HG02588 (cell line): Measurements from ENCODE around the gene SLC9A2.

ENCODE experiments used
- ATAC-seq: cut with Tn5 transposase; IDR thresholded peaks from one replicate; pipeline ENCODE4 v1.9.1; 2021; ENCODE audit warnings: mild to moderate bottlenecking, moderate library complexity; ENCODE audit not compliant: unreplicated experiment

SLC9A2 gene, protein sequence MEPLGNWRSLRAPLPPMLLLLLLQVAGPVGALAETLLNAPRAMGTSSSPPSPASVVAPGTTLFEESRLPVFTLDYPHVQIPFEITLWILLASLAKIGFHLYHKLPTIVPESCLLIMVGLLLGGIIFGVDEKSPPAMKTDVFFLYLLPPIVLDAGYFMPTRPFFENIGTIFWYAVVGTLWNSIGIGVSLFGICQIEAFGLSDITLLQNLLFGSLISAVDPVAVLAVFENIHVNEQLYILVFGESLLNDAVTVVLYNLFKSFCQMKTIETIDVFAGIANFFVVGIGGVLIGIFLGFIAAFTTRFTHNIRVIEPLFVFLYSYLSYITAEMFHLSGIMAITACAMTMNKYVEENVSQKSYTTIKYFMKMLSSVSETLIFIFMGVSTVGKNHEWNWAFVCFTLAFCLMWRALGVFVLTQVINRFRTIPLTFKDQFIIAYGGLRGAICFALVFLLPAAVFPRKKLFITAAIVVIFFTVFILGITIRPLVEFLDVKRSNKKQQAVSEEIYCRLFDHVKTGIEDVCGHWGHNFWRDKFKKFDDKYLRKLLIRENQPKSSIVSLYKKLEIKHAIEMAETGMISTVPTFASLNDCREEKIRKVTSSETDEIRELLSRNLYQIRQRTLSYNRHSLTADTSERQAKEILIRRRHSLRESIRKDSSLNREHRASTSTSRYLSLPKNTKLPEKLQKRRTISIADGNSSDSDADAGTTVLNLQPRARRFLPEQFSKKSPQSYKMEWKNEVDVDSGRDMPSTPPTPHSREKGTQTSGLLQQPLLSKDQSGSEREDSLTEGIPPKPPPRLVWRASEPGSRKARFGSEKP

DNA sequence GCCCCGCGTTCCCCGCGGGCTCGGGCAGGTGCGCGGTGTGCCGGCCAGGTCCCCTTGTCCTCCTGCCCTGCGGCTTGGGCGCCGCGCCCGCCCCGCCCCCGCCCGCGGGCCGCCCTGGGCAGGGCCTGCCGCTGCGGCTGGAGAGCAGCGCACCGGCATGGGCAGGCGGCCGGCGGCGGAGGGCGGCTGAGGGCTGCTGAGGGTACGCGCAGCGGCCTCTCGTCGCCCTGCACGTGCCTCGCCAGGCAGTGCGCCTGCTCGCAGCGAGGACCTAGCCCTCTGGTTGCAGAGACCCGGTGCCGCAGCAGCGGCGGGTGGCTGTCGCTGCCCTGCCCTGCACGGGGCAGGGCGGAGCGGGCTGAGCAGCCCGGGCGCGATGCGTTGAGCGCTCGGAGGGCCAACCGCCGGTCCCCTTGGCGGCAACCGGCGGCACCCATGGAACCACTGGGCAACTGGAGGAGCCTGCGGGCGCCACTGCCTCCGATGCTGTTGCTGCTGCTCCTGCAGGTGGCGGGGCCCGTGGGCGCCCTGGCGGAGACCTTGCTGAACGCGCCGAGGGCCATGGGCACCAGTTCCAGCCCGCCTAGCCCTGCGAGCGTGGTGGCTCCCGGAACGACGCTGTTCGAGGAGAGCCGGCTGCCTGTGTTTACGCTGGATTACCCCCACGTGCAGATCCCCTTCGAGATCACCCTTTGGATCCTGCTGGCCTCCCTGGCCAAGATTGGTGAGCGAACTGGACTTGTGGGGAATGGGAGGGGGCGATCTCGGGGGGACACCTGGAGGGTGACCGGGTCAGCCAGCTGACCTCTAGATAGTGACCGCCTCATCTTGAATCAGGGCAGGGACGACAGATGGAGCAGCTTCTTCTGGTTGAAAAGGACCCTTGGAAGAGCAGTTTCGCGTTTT, at the start of gene SLC9A2:
Gene SLC9A2 (plus strand): TSS at position 140 of the 906 bp plus-strand sequence. CDS start 296 bp downstream, at position 436.
- ATAC-seq, result no peak

DNA sequence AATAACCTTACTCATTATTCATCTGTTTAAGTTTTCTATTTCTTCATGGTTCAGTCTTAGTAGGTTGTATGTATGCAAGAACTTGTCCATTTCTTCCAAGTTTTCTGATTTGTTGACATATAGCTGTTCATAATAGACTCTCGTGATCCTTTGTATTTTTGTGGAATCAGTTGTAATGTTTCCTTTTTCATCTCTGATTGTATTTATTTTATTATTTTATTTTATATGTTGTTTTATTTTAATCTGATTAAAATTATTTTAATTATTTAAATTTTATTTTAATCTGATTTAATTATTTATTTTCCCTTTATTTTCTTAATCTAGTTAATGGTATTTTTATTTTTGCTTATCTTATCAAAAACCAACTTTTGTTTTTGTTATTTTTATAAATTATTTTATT, 43.5 kb upstream of the SLC9A2 start:
- no peak for ATAC-seq

DNA sequence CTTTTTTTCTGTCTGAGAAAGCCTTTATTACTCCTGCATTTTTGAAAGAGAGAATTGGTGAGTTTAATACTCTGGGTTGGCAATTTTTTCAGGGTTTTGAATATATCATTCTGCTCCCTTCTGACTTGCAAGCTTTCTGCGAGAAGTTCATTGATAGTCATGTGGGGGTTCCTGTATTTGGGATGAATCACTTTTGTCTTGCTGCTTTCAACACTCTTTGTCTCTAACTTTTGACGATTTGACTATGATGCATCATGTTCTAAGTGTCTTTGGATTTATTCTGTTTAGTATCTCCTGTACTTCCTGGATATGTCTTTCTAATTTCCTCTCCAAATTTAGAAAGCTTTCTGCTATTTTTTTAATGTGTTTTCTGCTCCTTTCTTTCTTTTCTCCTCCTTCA, 41.0 kb upstream of the SLC9A2 start:
- ATAC-seq, result no peak

DNA sequence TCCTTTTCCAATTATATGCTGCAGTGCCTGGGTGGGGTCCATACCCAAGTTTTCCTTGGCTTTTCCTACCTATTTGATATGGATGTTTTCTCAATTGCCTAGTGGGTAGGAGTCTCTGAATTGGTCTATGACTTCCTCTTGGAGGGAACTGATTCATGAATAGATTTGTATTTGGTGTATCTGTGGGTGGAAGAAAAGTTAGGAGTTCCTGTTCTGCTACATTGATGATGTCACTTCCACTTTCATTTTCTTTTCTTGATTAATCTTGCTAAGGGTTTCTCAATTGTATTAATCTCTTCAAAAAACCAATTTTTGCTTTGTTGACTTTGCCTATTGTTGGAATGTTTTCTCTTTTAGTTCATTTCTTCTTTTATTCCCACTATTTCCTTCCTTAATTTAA, 37.4 kb upstream of the SLC9A2 start:
- no peak for ATAC-seq

DNA sequence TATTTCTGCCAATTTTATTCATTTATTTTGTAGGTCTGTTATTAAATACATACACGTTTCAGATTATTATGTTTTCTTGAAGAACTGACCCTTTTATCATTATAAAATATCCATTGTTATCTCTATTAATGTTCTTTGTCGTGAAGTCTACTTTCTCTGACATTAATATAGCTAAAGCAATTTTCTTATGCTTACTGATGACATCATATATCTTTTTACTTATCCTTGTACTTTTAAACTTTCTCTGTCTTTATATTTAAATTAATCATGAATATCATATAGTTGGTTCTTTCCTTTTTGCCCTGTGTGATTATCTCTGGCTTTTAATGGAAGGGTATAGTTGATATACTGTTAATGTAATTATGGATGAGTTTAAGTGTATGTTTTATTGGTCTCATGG, 36.5 kb upstream of the SLC9A2 start:
- ATAC-seq, result no peak

DNA sequence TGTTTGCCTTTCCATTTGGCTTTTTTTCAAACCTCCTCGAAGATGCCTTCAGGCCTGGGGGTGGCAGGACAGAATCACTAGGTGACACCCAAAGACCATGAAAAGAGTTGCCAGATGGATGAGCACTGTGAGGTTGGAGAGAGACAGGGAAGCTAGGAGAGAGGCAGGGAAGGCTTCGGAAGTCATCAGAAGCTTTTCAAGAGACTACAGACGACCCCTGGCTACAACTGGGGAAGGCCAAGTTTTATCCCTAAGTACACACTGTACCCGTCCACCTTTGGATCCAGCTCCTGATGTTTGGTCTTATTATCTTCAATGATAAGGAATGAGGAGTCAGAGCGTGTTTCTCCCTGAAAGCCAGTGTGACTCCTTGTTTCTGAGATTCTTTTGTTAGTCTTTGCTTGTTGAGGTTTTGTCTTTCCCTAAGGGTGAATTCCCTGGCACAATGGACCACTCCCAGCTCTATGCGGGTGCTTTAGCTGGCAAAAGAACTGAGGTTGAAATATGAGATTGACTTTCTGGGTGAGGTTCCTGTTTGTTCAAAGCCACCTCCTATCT, 33.4 kb upstream of the SLC9A2 start:
- ATAC-seq, result no peak

DNA sequence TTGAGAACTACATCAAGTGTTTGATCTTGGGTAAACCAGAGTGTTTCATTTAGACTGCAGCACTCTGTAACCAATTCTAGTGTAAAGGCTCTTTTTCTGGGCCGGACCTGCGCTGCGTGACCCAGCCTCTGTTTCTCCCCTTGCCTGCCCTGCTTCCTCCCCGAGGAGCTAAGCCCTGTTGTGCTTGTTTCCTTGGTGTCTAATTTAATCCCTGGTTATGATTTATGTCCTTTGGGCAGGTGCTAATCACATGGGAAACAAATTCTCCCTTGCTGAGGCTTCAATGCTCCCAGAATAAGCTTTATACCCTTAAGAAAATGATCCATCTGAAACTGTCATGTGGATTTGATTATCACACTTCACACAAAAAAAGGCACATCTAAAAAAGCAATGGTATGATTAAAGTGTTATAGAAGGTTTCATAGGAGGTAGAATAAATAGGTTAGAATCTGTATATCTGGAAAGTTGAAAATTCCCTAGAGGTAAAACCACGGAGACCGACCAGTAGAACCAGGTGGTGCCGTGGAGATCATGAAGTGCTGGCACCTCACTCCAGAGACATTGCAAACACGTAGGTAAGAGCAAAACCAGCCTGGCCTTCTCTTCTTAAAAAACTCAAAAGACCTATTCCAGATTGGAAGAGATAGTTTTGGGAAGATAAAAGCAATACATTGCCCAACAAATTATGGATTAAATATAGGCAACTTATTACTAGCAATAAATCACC, 31.0 kb upstream of the SLC9A2 start:
- no peak for ATAC-seq

DNA sequence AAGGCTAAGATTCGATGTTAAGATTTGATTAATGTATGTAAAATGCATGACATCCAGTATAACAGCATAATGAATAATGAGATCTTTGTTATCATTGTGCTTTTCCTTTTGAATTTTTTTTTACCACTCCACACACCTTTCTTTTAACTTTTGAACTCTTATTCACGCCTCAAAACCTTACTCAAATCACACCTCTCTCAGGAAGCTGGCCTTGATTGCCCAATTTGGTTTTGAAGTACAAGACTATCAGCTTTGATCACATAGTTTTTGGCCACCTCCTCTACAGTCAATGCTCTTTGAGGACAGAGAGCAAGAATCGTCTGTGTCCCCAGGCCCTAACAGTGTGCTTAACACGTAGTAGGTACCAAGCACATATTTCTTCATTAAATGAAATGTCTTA, 29.9 kb upstream of the SLC9A2 start:
- no peak for ATAC-seq

DNA sequence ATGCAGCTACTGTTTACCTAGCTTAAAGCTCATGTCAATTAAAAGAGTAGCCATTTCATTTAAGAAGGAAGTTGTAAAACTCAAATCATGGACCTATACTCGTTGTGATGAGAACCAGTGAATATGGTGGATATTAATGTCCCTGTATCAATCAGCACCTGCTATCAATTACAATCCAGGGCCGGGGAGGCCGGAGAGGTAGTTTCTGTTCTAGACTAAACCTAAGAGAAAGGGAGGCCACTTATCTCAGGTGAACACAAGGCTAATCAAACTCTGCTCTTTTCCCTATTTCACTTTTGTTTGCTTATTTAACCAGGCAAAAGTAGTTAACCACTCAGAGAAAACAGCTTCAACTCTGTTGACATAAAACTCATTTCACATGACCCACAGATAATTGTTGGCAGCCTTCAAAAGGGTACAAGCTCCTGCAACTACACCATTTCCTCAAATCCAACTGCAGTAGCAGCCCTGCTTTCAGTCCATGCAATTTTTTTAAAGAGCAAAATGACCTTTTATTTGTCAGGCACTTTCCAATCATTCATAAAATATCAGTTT, 27.8 kb upstream of the SLC9A2 start:
- no peak for ATAC-seq

DNA sequence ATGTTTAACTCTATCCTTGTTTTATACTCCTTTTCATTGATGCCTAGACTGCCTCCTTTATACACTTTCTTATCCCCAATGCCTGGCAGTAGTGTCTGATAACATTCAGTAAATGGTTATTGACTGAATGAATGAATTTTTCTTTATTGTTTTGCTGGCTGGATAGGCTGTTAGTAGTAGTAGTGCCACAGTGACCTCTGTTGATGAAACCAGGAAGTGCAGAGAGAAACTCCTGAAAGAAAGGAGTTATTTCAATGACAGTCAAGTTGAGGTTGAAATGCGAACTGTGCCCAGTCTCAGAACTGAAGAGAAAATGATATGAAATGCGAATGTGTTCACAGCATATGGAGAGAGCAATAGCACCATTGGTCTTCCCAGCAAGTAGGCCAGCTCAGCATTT, 26.8 kb upstream of the SLC9A2 start:
- no peak for ATAC-seq

DNA sequence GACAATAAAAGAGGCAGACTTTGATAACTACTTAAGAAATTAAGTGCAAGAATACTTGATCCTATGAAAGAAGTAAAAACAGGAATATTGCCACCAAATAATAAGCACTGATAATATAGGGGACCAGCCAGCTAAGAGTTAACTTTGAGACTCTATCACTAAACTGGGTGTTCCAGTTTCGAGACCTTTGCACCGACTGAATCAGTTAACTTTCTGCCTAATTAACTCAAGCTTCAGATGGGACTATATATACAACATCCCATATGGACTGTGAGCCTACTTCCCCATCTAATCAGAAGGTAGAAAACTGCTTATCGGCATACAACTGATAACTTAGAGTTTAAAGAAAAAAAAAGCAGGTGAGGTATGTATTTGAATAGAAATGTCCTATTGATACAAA, 25.8 kb upstream of the SLC9A2 start:
- no peak for ATAC-seq

DNA sequence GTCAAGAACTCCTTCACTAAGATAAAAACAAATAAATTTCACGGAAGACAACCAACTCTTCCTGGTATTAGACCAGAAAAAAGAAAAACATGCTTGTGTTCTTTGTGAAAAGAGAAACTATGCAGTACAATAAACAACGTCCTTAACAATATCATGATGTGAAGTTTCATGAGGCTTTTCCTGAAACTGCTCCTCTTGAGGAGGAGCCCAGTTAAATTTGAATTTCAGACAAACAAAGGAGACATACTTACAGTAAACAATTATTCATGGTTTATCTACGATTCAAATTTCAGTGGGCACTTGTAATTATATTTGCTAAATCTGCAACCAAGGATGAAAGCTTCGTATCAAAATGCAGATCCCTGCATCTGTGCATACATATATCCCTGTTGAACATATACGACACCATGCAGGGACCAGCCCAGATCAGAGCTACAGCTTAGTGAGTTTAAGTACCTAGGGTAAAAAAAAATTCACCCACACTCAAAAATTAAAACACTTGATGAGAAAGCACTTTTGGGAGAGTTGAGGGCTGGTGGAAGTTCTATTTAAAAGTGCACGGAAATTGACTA, 24.8 kb upstream of the SLC9A2 start:
- ATAC-seq, result no peak

DNA sequence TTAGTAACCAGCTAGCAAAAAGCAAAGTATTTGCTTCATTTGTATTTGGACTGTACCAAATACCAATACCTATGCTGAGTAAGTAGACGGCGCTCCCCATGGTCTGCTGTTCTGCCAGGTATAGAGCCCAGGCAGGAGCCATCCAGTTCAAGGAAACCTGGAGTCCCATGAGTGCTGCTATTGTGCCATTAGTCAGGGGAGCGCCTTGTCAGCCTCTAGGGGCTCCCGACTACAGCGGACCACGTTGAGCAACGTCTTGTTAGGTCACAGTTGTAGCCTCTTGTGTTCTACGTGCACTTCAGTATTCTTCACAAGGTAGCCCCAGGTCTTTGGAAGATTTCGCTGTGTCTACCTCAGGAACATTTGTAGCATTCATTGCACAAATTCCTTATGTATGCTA, 21.6 kb upstream of the SLC9A2 start:
- ATAC-seq, result no peak

DNA sequence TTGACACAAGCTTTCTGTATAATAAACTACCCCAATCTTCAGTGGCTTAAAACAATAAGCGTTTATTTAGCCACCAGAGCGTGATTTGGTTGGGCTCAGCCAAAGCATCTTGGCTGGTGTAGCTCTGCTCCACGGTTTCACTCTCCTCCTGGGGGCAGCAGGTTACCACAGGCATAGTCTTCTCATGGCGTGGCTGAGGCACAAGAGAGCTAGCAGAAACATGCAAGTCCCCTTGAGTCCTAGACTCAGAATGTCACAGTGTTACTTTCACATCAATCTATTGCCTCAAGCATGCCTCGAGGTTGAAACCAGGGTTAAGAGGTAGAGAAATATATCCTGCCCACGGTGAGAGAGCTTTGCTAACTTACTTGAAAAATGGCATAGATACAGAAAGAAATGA, 19.9 kb upstream of the SLC9A2 start:
- ATAC-seq, result no peak

DNA sequence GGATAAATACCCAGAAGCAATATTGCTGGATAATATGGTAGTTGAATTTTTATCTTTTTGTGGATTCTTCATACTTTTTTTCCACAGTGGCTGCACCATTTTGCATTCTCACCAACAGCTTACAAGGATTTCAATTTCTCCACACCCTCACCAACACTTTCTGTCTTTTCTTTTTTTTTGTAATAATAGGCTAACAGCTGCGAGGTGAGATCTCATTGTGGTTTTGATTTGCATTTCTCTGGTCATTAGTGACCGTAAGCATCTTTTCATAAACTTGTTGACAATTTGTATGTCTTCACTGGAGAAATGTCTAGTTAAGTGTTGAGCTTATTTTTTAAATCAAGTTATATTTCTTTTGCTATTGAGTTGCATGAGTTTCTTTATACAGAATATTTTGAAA, 17.6 kb upstream of the SLC9A2 start:
- no peak for ATAC-seq

DNA sequence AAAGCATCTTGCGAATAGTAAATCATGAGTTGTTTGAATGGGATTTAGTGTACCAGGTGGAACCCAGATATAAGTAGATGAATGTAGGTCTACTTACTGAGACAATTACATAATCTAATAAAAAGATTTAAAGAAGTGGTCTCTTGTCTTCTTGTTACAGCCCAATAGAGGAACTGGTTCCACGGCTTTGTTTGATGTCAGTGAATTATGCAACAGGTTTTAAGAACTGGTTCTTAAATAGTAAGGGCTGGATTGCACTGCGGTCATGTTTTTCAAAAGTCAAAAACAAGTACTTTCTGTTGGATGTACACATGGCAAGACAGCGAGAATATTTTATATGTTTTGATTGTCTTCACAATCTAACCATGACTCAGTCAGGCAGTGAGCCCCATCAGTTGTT, 15.4 kb upstream of the SLC9A2 start:
- no peak for ATAC-seq

DNA sequence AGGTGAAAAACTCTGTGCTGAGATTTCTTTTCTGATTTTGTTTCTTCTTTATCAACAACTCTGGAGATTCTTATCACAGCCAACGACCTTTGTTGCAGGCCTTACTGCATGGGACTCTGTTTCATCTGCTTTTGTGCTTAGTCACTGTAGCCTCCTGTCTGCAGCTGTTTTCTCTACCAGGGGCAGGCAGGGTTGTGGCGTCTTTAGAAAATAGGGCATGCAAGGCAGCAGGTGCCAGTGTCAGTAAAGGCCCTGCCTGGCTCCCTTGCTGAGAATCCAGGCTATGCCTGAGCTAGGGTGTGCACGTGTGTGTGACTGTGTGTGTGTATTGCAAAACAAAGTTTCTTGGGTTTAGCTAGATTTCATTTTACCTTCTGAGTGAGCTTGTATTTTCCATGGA, 14.6 kb upstream of the SLC9A2 start:
- no peak for ATAC-seq

DNA sequence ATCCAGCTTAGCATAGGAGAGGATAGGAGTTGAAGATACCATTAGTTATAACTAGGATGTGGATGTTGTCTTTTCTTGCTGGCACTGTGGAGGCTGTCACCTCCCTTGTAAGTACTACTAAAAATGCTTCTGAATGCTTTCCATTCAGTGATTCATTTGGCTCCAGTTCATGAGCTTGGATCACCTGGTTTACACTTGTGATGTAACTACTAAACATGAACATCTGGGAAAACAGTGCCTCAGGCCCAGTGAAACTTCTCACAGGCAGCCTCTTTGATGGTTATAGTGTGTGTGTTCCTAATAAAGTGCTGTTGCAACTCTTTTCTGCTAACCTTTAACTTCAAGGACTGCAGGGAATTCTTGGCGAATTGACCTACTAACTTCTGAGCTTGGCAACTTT, 13.0 kb upstream of the SLC9A2 start:
- ATAC-seq, result no peak

DNA sequence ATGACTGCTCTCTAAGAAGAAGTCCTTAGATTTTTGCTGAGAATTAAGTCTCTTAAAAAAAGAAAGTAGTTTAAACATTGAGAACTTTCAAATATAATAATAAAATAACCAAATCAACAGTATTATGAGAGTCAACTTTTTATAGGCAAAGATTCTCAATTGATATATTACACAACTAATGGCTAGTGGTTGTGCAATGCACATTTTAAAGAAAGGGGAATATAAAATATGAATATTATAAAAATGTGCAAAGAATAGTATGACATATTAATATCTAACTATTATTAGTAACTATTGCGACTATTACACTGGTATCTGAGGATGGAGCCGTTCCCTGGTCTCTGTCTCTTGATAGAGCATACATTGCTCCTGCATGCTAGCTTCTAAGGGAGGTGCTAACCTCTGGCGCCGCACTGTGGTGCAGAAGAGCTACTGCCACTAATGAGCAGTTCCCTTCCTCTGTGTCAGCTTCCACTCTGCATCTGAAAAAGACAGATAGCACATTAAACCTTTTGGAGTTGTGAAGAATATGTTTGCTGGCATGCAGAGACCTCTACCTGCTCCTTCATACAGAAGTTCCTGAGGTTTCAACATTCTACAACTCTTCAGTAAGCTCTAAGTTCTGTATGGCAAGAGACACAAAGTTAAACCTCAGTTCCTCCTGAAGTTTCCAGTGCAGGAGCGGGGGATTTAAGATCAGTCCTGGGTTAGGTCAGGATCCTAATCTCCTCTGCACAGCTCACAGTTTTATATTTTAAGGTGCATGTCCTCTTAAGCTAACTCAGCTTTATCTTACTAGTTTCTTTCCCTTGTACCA, 3.5 kb upstream of the SLC9A2 start:
- ATAC-seq, result peak; percentile 84
